ENCODE data around the gene PADI4.
"Not testable (repeated sequence)": the region's sequence is repeated elsewhere in the genome, so short reads cannot be mapped to it uniquely, and the experiment has no call there.

PADI4 gene

GRCh38 chr1:17316704-17317103 lies 8.7 kb downstream of the PADI4 start:
- no peak for DNase-seq

GRCh38 chr1:17318262-17318661 lies 10.3 kb downstream of the PADI4 start:
- no peak for DNase-seq

GRCh38 chr1:17319561-17320350 lies 11.8 kb downstream of the PADI4 start:
- DNase-seq, result no peak

- not testable (repeated sequence) for DNase-seq
Observed at GRCh38 chr1:17321857-17322390, 13.9 kb downstream of the PADI4 start.

- no peak for DNase-seq
Observed at GRCh38 chr1:17328855-17329254, 20.9 kb downstream of the PADI4 start.

- DNase-seq, result no peak
Observed at GRCh38 chr1:17329610-17330009, 21.6 kb downstream of the PADI4 start.

GRCh38 chr1:17330856-17331255 lies 22.9 kb downstream of the PADI4 start:
- no peak for DNase-seq

- DNase-seq, result no peak
Observed at GRCh38 chr1:17333081-17333480, 25.1 kb downstream of the PADI4 start.

- peak; percentile 9 for DNase-seq
Observed at GRCh38 chr1:17335821-17336710, 28.1 kb downstream of the PADI4 start.

- no peak for DNase-seq
Observed at GRCh38 chr1:17338706-17339493, 30.9 kb downstream of the PADI4 start.

- no peak for DNase-seq
Observed at GRCh38 chr1:17339521-17339920, 31.5 kb downstream of the PADI4 start.

GRCh38 chr1:17340358-17340757 lies 32.4 kb downstream of the PADI4 start:
- no peak for DNase-seq

- no peak for DNase-seq
Observed at GRCh38 chr1:17342014-17342441, 34.0 kb downstream of the PADI4 start.

- not testable (repeated sequence) for DNase-seq
Observed at GRCh38 chr1:17345506-17345905, 37.5 kb downstream of the PADI4 start.

- DNase-seq, result no peak
Observed at GRCh38 chr1:17346046-17346789, 38.2 kb downstream of the PADI4 start.

GRCh38 chr1:17347769-17348592 lies 40.0 kb downstream of the PADI4 start:
- no peak for DNase-seq

- no peak for DNase-seq
Observed at GRCh38 chr1:17348593-17349234, 40.7 kb downstream of the PADI4 start.

GRCh38 chr1:17350083-17350482 lies 42.1 kb downstream of the PADI4 start:
- no peak for DNase-seq

GRCh38 chr1:17350928-17351446 lies 43.0 kb downstream of the PADI4 start:
- DNase-seq, result no peak

GRCh38 chr1:17351598-17352324 lies 43.8 kb downstream of the PADI4 start:
- no peak for DNase-seq

All from midbrain (tissue), 1 donor.